GM18873 (cell line): ENCODE data around the gene MCTS1.
"Not testable (repeated sequence)": the region's sequence is repeated elsewhere in the genome, so short reads cannot be mapped to it uniquely, and the experiment has no call there.

ENCODE experiments used
- ATAC-seq: cut with Tn5 transposase; IDR thresholded peaks from one replicate; pipeline ENCODE4 v1.9.1; 2021; ENCODE audit warnings: mild to moderate bottlenecking, moderate library complexity, moderate number of reproducible peaks; ENCODE audit not compliant: unreplicated experiment, low FRiP score

Gene MCTS1, protein sequence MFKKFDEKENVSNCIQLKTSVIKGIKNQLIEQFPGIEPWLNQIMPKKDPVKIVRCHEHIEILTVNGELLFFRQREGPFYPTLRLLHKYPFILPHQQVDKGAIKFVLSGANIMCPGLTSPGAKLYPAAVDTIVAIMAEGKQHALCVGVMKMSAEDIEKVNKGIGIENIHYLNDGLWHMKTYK

DNA sequence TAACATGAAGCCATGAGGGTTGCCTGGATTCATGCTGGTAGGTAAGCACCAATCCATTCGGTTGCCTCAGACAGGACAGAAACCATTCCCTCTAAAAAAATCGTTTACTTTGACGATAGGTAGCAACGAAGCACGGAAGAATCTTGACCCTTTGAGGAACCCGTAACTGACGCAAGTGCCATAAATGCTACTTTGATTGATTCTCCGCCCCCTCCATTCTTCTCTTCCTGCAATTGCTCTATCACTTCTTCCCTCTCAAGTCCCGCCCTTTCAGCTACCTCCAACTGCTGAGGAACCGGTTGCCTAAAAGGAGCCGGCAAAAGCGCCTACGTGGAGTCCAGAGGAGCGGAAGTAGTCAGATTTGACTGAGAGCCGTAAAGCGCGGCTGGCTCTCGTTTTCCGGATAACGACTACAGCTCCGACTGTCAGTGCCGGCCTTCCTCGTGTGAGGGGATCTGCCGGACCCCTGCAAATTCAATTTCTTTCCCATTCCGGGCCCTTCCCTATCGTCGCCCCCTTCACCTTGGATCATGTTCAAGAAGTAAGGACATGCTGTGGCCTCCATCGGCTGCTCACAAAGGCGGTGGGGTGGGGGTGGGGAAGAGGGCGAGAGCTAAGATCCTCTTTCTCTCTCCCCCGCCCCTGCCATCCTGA lies at the start of gene MCTS1:
TSS of gene MCTS1 (plus strand) at position 395 of the 654 bp plus-strand sequence. CDS start at position 531, 136 bp downstream.
- peak; percentile 87 for ATAC-seq

DNA sequence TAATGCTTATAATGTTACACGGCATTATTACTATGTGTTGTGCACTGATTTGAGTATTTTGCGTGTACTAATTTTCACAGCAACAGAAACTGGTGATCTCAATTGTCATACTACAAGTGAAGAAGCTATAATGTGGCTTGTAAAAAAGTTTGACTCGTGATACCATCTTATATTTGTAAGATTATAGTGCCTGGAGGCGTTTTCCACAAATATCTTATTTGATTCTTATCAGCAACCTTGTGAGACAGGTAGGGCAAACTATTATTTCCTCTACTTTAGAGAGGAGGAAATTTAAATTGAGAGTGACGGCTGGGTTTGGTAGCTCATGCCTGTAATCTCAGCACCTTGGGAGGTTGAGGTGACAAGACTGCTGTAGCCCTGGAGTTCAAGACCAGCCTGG lies 47.6 kb upstream of the MCTS1 start:
- no peak for ATAC-seq

DNA sequence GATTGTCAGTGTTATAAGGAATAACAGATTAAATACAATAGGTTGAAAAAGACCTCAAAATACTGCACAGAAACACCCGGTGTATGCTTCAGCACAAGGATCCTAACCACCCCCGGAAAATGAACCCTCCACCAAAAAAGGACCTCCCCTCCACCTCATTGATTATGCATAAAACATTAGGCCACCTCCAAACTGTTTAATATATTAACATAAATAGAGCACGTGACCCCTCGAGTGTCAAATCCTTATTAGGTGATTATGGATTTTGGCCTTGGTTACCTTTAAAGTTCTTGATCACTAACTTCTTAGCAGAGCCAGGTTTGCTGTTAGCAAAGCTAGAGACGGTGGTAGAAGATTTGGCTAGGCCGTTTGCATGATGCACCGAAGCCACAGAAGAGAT lies 44.1 kb upstream of the MCTS1 start:
- no peak for ATAC-seq

DNA sequence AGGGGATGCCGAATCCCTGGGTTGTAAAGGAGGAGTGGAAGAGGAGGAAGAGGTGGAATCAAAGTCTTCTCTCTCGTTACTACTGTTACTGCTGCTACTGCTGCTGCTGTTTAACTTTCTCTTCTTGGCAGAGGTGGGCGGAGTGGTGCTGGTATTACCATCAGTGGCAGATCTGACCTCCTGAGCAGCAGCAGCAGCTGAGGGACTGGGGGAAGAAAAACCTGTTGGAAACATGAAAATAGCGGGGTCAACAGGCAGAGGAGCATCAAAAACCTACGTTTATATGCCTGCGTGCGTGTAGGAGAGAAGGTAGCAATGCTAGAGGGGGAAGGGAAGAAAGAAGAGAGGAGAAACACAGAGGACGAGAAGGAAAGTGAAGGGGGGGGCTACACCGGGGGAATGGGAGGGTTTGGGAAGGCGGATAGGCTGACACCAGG lies 43.5 kb upstream of the MCTS1 start:
- no peak for ATAC-seq

DNA sequence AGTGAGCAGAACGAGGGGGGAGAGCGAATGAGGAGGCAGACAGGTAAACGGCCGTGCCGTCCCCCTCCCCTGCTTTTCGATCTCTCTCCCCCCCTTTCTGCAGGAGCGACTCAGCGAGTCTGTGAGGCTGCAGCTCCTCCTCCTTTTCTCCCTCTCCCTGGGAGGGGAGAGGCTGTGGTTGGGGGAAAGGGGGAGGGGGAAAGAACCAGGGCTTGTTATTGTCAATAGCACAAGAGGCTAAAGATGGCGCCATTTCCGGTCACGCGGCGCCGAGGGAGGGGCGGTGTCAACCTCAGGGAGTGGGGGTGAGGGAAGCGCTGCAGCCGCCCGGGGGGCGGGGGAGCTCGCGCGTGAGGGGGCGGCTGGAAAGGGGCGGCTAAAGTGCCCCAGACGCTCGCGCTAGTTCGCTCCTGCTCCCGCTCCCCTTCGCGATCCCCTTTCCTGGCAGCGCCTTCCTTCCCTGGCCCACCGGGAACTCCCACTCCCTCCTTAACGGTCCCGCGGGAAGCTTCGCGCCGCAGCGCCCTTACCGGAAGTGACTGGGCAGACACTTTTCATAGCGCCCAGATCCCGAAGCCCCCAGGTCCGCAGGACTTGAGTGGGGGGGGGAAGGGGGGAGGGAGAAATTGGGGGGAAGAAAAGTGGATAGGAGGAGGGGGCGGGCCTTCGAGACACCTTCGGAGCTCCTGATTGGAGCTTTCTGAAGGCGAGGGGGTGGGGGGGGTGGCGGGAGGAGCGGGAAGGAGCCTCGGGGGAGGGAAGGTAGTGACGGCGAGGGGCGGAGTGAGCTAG lies 42.9 kb upstream of the MCTS1 start, which contains the start of gene CUL4B:
TSS of gene CUL4B (minus strand) at position 121 of the 792 bp plus-strand sequence. CDS start 324 bp downstream, outside the sequence.
- peak; percentile 68 for ATAC-seq

DNA sequence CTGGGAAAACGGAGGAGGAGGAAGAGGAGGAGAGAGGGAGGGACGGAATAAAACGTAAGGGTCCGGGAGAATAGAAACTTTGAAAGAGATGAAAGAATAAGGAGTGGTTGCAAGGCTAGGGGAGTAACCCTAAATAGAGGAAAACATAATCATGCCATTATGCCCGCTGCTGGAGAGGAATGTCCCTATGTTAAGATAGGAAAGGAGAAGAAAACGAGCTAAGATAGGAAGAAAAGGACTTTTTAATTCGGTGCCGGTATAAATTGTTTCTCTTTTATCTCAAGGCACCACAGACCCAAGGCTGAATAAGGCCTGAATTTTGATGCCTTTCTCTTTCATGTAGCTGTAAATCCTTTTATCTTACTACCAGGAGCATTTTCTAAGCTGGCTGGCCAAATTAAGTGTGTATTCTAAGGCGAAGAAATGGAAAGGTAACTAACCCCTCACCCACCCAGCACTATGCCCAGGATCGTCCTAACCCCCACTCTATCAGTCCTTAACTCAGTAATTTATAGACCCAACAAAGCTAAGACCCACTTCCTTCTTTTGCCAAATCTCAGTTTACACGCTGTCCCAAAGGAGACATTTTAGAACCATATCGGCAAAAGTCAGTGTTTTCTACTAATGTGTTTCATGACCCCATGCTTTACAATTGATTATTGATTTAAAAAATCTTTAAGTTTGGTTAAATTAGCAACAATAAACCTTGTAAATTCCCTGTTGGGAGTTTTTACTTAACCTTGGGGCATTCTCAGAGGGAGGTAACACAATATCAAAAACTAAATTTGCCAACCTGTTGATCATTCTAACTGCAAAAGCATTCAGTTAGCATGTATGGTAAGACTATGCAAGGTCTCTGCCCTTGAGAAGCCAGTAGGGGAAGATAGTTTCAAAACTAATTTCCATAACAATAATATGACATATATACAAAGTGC lies 42.0 kb upstream of the MCTS1 start:
- ATAC-seq = peak; percentile 3

DNA sequence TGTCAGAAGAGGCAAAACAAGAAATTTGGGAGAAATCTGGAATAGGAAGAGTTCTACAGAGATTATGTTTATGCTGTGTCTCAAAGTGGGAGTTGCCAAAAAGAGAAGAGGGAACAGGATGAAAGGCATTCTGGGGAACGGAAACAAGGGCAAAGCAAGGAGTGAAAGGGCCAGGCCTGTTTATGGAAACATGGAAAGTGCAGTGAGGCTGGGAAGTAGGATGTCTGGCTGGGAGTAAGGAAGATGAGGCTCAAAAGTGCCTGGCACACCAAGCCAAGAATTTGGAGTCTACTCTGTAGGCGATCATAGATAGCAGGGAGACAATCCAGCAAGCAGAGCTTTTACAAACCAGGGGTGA lies 41.4 kb upstream of the MCTS1 start:
- ATAC-seq = no peak

DNA sequence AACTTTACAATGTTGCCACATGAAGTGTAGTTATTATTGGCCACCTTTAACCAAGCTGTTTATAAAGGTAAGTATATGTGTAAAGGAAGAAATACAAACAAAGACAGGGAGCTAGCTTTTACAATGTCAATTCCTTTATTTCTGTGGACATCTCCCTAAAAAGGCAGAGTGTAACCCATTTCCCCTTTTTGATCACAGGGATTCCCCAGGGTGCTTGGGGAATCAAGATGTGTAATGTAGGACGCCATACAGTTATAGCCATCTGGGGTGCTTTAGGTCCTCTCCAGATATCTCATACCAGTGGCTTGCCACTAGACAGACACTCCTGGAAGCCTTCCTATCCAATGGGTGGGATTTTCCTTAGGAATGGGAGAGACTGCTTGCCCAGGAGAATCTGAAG lies 39.0 kb upstream of the MCTS1 start:
- ATAC-seq = no peak

DNA sequence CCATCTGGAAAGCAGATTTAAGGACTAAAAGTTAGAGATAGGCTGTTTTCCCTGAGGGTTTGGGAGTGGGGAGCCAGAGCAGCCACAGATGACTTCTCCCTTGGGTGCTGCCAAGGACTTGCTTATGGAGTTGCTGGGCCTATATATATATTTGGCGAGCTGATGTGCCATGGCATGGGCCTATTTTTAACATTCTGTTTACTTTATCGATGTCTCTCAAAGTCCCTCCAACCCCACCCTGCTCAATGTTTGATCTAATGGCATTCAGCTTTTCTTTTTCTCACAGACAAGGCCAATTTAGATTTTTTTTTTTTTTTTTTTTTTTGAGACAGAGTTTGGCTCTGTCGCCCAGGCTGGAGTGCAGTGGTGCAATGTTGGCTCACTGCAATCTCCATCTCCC lies 37.1 kb upstream of the MCTS1 start:
- no peak for ATAC-seq

DNA sequence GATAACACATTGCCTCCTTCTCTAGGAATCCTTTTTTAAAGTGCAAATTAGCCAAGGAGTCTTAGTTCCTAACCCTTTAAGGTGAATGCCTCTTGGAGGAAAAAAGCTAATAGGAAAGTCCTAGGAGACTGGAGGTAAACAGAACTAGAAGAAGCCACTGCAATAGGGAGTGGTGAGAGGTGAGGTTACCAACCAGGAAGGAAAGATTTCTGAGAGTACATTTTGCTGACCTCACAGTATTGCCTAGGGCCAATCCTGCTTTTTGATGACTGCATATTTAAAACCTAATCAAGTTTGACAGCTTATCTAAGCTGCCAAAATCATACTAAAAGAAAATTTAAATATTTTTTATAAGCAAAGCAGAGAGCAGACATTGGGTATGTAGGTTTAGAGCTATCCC lies 35.9 kb upstream of the MCTS1 start:
- no peak for ATAC-seq

DNA sequence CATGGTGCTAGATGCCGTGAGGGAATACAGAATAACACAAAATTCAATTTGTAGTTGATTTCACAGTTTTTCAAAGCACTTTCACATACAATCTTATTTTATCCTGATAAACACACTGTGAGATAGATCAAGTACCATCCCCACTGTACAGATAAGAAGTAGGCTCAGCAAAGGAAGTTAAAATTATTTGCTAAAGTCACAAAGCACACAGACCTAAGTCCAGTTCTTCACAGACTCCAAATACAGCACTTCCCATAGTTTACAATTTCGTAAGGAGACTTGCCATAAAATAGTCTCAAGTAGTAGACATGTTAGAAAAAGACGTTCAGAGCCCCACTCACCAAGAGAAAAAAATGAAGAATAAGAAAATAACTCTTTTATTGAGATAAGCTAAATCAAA lies 35.3 kb upstream of the MCTS1 start:
- ATAC-seq = no peak

DNA sequence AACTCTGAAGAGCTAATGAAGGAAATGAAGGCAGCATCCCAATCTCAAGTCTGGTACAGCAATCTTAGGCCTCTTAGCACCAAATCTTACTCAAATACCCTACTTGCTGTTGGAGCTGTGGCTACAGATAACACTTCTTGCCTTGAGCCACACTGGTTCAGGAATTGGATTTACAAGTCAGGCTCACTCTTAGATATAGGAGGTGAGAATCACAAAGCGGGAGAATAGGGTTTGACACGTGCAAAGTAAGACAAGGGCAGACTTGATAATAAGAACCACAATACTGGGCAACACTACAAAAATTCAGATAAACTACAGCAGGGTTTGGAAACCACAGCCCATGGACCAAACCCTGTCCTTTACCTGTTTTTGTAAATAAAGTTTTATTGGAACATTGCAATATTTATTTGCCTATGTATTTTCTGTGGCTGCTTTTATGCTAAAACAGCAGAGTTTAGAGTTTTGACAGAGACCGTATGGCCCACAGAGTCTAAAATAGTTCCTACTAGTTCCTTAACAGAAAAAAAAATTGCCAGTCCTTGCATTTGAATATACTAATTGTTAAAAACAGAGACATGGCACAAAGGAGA lies 33.8 kb upstream of the MCTS1 start:
- ATAC-seq = no peak

DNA sequence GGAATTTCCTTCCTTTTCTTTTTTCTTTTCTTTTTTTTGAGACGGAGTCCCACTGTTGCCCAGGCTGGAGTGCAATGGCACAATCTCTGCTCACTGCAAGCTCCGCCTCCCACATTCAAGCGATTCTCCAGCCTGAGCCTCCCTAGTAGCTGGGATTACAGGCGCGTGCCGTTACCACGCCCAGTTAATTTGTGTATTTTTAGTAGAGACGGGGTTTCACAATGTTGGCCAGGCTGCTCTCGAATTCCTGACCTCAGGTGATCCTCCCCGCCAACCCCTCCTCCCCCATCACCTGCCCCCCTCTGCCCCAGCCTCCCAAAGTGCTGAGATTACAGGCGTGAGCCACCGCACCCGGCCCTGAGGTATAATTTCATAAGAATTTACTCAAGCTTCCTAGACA lies 30.1 kb upstream of the MCTS1 start:
- not testable (repeated sequence) for ATAC-seq

DNA sequence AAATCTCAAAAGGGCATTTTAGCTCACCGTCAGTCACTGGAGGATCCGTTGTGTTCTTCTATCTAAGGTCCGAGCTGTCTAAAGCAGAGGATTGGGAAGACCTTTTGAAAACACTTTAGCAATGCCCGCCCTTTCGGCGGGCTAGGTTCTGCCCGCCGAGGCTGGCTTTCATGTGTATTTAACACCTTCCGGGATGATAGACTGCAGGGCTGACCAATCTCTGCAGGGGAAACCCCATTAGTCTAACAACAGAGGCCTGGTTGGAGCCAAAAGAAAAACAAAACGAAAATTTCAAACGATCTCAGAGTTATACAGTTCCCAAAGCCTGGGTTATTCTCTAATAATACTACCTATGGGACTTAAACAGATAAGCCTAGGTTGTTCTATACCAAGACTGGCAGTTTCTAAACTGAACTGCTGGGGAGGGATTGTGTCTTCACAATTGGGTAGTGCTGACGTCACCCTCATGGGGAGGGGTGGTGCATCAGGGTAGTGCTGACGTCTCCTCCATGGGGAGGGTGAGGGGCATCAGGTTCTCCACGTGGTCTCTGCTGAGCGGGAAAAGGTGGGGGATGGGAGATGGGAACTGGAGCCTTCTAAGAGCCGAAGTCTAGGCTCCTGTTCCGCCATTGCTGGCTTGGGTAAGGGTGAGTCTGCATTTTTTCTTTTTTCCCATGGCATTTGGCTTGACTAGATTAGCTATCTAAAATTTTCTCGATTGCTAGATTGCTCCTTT lies 28.4 kb upstream of the MCTS1 start:
- ATAC-seq = no peak

DNA sequence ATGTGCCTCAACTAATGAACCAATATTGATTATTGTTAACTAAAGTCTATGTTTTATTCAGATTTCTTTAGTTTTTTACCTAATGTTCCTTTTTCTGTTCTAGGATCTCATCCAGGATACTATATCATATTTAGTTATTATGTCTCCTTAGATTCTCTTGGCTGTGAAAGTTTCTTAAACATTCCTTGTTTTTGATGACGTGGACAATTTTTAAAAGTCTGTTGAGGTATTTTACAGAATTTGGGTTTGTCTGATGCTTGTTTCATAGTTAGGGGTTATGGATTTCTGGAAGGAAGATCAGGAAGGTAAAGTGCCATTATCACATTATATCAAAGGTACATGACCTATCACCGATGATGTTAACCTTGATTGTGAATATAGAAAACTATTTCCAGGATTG lies 18.2 kb upstream of the MCTS1 start:
- ATAC-seq = no peak

DNA sequence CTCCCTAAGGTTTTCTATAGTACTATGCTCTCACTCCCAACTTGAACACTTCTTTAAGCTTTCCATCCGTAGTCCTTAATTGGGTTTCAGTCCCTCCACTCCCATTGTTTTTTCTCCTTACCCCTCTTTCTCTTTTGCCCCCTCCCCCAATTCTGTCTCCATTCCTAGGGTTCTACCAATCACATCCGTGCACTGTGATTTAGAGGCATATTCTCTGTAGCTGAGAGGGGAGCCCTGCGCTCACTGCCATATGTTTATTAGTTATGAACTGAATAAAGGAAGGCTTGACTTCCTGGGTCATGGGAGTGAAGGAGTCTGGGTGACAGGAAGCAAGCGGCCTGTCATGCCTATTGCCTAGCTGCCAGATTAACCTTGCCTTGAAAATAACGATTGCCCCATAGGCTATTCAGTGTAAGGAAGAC lies 471 bp downstream of the MCTS1 start:
- no peak for ATAC-seq

DNA sequence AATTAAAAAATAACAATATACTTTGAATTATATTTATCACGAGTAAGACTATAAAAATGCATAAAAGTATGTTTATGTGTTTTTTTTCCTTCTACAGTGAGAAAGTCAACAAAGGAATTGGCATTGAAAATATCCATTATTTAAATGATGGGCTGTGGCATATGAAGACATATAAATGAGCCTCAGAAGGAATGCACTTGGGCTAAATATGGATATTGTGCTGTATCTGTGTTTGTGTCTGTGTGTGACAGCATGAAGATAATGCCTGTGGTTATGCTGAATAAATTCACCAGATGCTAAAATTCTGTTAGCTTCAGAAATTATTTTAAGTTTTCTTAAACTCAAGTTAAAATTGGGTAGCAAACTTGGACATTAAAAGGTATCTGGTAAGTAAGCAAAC lies 8.2 kb downstream of the MCTS1 start:
- ATAC-seq = no peak

DNA sequence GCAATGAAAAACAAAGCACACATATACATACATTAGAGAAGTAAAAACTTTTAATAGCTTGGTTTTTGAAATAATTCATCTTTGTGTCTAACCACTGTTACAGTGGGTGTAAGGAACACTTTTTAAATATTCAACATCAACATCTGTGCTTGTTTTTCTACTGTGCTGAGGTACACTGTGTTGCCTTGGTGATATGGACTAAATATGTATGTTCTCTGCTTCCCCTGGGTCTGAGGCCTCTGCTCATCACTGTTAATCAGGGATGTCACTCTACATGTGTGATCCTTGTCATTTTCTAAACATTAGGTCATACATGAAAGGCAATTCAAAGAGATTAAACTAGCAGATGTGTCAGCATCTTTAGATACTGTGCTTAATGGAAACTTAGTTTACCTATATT lies 10.9 kb downstream of the MCTS1 start:
- ATAC-seq = no peak

DNA sequence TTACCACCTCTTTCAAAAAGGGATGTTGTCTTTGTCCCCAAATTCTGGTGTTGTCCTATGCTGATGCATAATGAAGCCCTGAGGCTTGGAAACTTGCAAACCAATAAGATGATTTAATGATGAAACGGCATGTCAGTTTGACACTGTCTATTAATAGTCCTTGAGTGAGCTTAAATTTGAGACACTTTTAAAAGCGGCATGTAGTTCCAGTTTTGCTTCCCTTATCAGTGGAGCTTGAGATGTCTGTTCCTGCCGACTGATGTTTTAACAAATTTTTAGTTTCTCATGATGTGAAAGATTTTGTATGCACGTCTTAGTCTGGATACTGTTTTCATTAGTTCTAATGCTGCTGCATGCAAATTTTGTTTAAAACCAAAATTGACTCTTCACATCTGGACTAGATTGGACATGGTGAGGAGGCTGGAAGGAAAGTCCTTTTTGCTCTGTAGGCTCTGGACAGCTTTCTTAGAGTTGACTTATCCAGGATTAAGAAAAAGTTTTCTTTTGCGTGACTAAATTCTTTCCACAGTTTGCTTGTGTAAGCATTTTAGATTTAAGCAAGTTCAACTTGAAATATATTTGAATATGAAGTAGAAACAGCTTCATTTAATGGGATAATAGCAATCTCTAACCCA lies 14.2 kb downstream of the MCTS1 start:
- no peak for ATAC-seq
